Stimulated activated CD4-positive, alpha-beta T cell treated with anti-CD3 and anti-CD28 coated beads, TNF-alpha, amount 100 ng/mL, for 4 hours (primary cell): Measurements from ENCODE around the gene ASS1.

Source experiments
- DNase-seq, 3 experiments: peaks; one replicate each; pipeline ENCODE4 v3.0.0-alpha.2; 2020; ENCODE audit warnings: low read depth in 3 of 3

The ASS1 gene

DNA sequence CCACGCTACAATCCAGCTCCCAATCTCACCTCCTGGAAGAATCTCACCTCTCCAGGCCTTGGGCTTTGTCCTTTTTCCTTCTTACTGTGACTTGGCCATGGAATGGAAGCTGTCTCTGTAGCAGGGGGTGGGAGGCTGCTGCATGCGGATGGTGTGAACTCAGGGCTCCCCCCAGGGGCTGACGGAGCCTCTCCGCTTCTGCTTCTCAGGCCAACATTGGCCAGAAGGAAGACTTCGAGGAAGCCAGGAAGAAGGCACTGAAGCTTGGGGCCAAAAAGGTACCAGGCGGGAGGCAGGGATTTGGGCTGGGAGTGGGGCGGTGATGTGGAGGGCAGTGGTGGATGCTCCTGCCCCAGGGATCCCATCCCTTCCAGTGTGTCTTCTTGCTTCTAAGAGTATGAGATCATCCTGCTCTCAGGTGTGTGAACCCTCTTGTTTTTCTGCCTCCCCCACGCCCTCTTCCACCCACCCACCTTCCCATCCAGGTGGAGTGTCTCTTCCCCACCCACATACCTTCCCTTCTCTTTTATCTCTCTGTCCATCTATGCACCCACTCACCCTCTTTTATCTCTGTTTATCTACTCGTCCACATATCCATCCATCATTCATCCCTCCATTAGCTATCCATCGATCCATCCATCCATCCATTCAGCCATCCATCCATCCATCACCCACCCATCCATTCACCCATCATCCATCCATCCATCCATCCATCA is 9.5 kb downstream of the ASS1 start:
- DNase-seq: no peak

DNA sequence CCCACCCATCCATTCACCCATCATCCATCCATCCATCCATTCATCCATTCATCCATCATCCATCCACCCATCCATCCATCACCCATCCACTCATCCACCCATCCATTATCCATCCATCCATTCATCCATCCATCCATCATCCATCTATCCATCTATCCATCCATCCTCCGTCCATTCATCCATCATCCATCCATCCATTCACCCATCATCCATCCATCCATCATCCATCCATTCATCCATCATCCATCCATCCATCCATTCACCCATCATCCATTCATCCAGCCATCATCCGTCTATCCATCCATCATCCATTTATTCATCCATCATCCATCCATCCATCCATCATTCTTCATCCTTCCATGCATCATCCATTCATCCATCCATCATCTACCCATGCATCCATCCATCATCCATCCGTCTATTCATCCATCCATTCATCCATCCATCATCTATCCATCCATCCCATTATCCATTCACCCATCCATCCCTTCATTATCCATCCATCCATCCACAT is 10.1 kb downstream of the ASS1 start:
- DNase-seq: no peak

DNA sequence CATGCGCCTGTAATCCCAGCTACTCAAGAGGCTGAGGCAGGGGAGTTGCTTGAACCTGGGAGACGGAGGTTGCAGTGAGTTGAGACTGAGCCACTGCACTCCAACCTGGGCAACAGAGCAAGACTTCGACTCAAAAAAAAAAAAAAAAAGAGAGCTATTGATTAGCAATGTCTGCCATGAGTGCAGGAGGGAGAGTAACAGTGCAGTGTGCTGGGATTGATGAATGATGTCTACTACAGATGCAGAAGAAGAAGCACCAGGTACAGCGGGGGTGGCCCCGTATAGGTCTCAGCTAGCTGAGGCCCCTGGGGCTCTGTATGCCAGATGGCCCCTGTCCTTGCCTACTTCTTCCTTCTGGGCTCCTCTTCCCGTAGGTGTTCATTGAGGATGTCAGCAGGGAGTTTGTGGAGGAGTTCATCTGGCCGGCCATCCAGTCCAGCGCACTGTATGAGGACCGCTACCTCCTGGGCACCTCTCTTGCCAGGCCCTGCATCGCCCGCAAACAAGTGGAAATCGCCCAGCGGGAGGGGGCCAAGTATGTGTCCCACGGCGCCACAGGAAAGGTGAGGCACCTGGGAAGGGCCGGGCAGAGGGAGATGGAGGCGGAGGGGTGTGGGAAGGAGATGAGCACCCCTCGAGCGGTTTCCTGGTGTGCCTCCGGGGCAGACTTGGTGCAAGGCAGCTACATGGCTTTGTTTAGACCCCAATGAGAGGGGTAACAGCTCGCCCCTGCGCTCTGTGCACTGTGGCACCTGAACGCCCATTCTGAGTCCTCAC is 13.5 kb downstream of the ASS1 start:
- DNase-seq: no peak

DNA sequence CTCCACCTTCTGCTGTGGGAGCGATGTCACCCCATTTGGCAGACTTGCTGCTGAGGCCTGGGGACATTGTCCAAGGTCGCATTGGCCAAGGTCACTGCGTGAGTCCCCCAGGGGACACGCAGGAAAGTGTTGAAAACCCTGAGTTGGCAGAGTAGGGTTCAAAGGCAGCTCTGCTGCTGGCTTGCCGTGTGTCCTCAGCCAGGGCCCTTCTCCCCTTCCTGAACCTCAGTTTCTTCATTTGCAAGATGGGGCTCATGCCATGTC is 14.0 kb downstream of the ASS1 start:
- no peak for DNase-seq

DNA sequence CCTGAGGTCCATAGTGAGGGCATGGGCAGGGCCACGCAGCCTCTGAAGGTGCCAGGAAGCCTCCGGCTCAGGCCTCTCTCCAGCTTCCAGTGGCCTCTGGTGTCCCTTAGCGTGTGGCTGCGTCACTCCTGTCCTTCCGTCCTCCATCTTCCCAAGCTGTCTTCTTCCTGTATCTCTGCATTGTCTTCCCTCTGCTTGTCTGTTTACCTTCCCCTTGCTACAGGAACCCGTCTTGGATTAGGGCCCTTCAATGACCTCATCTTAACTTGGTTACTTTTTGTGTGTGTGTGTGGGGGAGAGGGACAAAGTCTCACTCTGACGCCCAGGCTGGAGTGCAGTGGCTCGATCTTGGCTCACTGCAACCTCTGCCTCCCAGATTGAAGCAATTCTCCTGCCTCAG is 14.4 kb downstream of the ASS1 start:
- no peak for DNase-seq

DNA sequence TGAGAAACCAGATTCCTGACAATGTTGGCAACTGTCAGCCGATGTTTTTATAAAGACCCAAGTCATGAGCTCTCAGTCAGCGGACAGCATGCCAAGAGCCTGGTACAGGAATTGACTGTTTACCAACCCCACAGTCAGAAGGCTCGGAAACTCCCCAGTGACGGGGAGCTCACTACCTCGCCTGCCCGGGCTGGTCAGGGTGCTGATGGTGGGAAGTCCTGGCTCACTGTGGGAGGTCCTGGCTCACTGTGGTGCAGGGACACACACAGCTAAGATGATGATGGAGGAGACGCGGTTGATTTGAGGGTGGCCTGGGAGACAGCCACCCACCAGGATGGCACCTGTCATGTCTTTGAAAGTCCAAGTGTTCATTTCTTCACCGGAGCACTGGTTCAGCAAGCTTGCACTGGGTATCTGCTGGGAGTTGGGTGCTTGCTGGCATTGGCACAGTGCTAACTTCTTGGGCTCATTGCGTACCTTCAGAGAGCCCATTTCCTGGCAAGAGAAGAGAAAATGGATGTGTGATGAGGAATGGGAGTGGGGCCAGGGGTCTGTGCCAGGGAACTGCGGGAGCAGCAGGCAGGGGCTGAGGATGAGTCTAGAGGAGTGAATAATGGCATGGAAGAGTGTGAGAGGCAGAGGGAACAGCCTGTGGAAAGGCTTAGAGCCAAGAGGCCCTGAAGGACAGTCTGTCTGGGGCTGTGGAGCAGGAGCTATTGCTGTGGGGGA is 15.3 kb downstream of the ASS1 start:
- no peak for DNase-seq

DNA sequence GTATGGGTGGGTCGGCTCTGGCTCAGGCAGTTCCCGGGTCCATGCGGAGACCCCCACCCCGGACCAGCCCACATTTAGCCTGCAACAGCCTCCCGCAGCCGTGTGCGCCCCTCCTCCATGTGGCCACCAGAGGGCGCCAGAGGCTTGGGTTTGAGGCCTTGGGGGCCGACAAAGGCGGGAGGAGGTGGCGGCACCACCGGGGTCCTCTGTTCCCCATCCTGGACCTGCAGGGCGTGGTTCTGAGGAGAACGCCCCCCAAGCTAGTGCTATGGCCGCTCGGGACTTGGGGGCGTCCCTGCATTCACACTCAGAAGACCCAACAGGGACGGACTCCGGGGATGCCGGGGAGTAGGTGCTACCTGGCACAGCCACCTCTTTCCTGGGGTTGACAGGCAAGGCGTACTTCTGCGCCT is 16.5 kb downstream of the ASS1 start:
- DNase-seq: peak; percentile 49 to 66 (median 51)

DNA sequence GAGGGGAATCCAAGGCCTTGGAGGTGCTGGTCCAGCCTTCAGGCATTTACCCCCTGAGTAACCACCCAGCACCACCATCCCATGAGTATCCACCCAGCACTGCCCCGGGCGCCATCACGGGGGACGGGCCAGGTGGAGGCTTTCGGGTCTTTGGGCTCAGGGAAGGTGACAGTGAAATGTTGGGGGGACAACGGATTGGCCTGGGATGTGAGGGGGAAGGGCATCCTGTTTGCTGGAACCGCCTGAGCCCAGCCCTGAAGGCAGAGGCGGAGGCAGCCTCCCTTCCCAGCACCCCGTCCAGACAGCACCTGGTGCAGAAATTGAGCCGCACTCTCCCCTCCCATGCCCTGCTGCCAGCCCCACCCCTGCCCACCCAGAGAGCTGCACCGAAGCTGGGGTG is 17.0 kb downstream of the ASS1 start:
- DNase-seq: no peak

DNA sequence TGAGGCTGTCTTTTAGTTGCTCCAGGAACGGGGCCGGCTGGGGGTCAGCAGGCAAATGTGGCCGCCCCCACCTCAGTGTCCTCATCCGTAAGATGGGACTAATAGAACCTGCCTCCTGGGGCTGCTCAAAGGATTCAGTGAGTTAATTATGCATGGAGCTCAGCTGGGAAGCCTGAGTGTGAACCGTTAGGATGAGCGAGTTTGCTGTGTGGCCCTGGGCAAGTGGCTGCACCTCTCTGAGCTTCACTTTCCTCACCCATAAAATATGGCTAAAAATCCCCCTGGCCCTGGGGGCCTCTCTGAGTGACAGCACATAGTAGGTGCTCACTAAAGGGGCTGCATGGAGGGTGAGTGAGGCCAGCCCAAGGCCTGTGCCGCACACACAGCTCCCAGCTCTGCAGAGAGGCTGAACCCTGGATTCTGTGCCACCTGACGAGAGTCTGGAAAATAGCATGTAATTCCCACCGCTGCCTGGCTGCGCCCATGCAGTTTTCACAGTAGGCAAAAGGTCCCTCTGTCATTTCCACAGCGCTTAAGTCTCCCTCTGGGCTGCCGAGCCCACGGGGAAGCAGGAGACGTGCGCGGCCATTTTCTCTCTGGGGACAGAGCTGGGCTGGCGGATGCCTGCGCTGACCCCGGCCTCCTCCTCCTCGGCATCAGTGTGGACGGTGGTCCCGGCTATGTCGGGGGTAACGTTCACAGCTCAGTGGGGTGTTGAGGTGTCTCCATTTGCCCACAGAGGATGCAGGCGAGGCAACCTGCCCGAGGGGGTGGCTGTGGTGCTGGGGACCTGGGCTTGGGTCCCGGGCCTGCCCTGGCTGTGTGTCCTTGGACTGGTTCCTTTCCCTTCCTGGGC is 18.2 kb downstream of the ASS1 start:
- DNase-seq: no peak

DNA sequence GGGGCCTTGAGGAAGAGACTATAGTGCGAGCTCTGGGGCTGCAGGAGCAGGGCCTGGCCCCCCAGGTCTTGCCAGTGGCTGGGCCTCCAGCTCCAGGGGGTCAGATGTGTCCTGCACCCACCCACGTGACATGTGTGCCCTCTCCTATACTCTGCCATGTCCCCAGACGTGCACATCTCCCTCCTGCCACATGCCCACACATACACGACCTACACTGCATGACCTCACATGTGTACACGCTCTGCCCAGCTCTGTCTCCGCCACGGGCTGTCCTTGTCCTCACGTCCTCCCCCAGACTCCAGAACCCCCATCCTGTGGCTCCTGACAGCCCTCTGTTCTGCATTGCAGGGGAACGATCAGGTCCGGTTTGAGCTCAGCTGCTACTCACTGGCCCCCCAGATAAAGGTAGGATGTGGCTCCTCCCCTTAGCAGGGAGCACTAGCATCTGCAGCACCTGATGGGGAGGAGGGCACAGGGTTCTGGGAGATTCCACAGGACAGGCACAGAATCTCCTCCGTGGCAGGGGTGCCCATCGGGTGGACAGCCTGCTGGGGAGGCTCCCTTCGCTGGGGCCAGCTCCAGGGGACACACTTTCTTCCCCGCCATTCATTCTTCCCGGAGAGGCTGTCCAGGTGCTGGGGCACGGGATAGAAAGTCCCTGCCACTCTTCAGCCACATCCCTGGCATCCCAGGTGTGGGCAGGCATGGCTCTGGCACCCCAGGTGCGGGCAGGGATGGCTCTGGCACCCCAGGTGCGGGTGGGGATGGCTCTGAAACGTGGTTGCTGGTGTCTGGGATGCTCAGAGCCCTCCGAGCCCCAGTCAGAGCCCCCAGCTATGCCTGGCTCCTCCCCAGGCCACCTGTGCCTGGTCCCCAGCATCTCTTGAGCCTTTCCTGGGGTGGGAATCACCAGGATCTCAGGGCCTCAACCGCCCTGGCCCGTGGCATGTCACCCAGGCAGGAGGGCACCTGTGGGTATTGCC is 19.3 kb downstream of the ASS1 start:
- no peak for DNase-seq

DNA sequence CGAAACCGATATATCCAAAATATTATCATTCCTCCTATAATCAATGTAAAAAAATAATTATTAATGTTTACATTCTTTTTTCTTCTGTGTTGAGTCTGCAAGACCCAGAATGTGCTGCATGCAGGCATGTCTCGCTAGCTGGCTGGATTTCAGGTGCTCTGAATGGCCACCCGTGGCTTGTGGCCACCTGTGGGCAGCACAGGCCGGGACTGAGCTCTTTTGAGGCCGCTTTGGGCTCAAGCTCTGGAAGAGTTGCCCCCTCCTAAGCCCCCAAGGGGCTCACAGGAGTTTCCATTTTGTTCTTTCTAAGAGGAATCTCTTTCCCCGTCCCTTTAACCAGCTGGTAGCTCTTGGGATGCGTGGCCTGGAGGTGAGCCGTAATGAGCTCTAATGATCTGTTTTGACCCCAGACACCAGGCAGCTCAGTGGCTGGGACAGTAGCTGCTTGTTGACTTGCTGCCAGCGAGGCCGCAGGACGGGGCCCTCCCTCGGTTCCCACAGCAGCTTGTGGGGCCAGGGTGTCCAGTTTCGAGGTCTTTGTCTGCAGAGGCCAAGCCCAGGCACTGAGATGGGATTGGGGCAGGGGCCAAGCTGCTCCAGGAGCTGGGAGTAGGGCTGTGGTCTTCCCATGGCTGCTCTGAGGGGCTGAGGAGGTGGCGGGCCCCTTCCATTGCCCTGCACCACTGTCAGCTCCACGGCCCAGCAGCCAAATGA is 20.8 kb downstream of the ASS1 start:
- no peak for DNase-seq

DNA sequence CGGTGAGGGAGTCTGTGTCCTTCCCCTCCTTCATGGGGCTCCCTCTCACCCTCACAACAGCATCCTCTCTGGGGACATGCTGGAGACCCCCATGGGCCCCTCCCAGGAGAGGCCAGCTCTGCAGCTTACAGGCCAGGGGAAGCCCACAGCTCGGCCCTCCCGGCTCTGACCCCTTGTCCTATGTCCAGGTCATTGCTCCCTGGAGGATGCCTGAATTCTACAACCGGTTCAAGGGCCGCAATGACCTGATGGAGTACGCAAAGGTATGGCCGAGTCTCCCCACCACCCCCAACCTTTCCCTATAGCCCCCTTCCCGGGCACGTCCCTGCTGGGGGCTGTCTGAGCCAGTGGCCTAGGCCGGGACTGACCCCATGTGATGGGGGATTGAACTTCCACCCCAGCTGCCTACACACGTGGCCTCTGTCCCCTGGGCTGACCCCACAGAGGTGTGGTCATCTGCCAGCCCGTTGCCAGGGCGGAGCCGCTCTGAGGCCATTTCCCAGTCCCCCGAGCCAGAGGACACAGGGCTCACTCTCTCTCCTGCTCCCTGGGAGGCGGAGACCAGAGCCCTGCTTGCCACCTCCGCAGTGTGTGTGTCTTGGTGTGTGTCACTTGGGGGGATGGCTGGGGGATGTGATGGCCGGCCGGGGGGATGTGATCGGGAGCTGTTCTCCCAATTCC is 21.9 kb downstream of the ASS1 start:
- DNase-seq: no peak

DNA sequence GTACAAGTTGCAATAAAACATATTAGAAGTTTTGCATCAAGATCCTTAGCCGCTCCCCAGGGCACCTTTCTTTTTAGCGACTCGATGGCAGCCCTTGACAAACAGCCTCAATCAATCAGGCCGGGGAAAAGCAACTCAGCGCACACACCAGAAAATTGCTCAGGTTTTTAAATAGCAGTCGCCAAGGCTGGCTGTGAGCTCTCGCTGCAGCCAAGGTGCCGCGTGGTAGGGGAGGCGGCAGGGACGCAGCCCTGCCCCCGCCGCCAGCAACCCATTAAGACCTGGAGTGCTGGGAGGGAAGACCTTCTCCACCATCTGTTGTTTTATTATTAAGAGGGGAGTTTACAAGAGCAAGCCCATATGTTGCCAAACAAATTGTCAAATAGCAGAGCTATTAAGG is 22.6 kb downstream of the ASS1 start:
- no peak for DNase-seq

DNA sequence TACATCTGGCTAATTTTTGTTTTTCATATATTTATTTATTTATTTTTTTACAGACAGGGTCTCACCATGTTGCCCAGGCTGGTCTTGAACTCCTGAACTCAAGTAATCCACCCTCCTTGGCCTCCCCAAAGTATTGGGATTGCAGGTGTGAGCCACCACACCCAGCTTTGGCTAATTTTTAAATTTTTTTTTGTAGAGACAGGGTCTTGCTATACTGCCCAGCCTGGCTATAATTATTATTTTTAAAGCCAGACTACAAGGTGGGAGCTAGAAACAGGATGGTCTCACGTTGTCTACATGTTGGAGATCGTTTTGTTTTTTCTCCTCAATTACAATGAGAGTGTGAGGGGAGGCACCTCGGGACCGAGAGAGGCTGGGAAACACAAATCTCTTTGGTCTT is 23.8 kb downstream of the ASS1 start:
- no peak for DNase-seq

DNA sequence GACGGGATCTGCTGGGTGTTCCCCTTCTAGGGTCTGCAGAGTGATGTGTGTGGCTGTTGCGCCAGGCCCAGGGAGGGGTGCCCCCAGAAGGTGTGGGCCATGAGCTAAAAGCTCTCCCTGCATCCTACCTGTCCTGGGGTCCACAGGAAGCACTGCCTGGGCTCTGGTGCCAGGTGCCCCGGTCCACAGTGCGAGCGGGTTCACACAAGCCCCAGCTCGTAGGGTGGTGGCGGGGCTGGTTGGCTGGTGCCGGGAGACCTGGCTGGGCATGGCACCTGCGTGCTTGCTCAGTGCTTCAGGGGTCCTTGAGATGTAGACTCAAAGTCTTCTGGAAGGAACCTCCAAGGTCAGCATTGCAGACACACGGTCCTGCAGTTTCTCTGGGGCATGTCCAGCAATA is 25.5 kb downstream of the ASS1 start:
- DNase-seq: no peak

DNA sequence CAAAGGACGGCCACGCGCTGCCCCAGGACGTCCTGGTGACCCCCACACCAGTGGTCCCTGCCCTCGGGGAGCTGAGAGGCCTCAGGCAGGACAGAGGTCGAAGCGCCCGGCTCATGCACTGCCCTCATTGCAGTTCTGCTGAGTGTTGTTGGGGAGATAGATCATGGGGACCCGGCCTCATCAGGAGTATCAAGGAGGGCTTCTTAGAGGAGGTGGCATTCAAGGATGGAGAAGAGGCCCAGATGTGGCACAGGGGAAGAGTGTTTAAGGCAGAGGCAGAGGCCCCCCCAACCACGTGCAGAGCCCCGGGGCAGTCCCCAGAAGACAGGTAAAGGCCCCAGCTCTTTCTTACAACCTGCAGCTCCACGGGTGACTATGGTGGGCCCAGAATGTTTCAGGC is 26.2 kb downstream of the ASS1 start:
- no peak for DNase-seq

DNA sequence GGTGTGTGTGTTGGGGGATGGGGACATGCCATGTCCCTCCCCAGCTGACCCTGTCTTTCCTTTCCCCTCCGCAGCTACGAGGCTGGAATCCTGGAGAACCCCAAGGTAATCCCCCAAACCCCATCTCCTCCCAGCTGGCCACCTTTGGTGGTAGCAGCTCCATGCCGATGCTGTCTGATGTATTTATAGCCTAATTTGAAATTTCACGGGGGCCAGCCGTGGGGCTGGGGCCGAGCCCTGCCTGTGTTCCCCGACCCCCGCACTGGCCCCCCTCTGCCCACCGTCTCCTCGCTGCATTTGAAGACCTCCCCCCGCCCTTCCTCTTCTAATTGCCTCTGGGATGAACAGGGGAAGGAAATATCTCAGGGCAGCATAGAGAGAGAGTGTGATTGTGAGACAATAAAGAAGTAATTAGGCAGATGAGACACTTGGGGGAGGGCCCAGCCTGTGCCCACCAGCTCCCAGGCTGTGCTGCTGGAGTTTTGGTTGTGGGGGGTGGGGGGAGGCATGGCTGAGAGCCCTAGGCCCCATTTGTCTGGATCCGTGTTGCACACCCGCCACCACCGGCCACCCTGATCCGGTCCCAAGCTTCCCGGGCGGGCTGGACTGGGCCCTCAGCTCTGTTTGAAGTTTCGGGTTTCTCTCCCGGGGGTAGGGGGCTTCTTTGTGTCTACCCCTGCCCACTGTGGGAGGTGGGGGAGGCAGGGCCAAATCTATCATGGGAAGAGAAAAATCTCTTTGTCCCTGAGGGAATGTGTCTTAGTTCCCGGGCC is 26.8 kb downstream of the ASS1 start:
- no peak for DNase-seq

DNA sequence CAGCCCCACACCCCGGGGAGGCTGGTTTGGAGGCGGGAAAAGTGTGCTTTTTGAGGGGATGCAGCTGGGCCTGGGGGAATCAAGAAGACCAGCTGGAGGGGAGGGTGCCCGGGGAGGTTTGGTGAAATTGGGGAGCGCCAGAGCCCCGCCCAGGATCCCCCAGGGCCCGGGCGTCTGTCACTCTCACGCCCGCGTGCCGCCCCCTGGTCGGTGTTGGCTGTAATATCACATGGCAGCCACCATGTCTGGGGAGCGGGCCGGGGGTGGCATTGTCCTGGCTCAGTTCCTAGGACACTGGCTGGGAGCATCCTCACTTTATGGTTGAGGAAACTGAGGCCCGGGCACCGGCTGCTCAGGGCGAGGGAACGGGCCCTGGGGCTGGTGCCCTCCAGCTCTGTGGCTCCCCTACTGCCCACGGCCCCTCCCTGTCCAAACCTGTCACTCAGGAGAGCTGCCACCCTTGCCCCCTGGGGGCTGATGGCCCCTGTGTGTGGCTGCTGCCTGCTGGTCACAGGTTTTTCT is 27.5 kb downstream of the ASS1 start:
- no peak for DNase-seq
